GM21717 (cell line): ENCODE measurements around the gene DDB1.
"Not testable (repeated sequence)": the region's sequence is repeated elsewhere in the genome, so short reads cannot be mapped to it uniquely, and the experiment has no call there.

Experiments
- ATAC-seq: cut with Tn5 transposase; IDR thresholded peaks from one replicate; pipeline ENCODE4 v1.9.1; 2021; ENCODE audit warnings: mild to moderate bottlenecking, moderate library complexity; ENCODE audit not compliant: unreplicated experiment

Gene DDB1

GRCh38 chr11:61273178-61274078 lies 59.5 kb downstream of the DDB1 start:
- ATAC-seq: no peak

DNA sequence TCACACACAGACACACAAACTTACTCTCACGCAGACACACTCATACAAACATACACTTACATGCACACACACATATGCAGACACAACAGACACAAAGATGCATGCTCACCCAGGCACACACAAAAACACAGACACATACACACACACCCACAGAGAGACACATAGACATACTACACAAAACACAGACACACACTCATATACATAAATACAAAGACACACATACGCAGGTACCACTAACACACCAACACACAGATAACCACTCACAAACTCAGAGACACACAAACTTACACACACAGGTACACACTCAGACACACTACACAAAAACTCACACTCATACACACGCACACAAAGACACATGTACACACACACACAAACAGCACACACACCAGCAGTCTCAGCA lies 60.2 kb downstream of the DDB1 start:
- no peak for ATAC-seq

DNA sequence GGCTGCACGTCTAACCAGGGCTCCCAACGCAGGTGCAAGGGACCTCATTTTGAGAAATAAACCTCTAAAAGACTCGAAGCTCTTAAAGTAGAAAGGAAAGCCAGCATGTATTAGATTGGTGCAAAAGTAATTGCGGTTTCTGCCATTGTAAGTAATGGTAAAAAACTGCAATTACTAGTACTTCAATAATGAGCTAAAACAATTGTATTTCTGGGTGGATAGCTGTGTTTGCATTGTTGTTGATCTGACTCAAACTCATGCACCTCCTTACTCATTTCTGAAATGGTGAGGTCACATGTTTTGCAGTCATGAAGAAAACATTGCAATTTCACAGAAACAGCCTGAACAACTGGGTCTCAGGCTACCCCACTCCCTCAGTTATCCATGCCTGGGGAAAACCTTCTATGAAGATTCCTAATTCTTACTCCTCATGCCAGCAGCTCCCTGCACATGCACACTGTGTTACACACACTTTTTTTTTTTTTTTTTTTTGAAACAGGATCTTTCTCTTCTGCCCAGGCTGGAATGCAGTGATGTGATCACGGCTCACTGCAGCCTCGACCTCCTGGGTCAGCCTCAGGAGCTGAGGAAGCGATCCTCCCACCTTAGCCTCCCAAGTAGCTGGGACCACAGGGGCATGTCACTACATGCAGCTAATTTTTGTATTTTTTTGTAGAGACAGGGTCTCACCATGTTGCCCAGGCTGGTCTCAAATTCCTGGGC lies 62.4 kb downstream of the DDB1 start:
- no peak for ATAC-seq

DNA sequence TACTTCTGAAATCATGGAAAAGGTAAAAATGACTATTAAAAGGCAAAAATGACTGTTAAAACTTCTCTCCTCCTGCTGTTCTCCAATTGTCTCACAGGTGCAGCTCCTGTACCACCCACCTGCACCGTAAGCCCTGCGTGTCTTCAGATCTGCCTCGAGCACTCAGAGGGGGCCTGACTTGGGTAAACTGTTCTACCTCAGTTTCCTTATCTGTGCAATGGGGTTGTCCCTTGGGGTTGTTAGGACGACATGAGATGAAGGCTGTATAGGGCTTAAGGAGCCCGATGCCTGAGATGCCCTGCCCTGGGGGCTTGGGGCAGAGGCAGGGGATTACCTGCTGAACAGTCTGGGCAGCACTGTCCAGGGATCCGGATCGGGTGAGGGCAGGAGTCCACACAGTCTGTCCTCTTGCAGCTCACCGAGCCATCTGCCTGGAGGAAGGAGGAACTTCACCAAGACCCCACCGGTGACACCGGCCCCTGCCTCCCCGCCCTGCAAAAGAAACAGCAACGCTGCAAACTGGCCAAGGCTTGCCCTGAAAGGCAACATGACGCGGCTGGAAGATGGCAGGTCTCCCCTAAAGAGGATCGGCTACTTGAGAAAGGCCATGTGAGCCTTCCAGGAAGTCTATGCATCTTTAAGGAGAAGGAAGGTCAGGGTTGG lies 64.2 kb downstream of the DDB1 start:
- no peak for ATAC-seq

- no peak for ATAC-seq
Measured at GRCh38 chr11:61267437-61267841, 65.5 kb downstream of the DDB1 start.

GRCh38 chr11:61266602-61267001 lies 66.3 kb downstream of the DDB1 start:
- ATAC-seq: no peak

- no peak for ATAC-seq
Measured at GRCh38 chr11:61265357-61265756, 67.5 kb downstream of the DDB1 start.

- no peak for ATAC-seq
Measured at GRCh38 chr11:61264795-61265194, 68.1 kb downstream of the DDB1 start.

- ATAC-seq: no peak
Measured at GRCh38 chr11:61264371-61264770, 68.5 kb downstream of the DDB1 start.

DNA sequence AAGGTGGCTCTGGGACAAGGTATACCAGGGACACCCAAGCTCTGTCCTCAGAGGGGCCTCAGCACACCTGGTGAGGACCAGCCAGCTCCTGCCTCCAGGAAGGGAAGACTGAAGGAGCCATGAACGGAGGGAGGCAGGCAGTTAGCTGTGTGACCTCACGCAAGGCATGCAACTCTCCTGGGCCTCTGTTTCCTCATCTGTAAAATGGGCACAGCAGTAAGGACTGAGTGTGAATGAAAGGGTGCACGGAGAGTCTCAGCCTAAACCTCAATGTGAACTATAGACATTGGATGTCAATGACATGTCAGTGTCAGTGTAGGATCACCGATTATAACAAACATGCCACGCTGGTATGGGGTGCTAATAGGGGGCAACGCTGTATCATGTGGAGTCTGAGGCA lies 73.5 kb downstream of the DDB1 start:
- ATAC-seq: no peak

DNA sequence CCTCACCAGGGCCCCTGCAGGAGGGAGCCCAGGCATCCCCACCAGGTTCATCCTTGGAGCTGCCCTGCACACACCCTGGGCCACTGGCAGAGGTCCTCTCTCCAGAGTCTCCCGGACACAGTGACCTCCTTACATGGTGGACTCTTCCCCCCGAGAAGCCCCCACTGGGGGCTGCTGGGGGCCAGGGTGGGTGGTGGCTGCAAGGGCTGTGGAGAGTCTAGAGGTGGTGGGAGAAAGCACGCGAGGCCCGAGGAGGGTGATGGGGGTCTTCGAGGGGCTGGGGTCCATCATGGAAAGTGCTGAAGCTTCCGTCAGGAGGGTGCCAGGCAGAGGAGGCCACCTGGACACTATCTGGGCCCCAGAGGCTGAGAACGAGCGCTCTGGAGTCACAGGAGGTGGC lies 74.4 kb downstream of the DDB1 start:
- no peak for ATAC-seq

DNA sequence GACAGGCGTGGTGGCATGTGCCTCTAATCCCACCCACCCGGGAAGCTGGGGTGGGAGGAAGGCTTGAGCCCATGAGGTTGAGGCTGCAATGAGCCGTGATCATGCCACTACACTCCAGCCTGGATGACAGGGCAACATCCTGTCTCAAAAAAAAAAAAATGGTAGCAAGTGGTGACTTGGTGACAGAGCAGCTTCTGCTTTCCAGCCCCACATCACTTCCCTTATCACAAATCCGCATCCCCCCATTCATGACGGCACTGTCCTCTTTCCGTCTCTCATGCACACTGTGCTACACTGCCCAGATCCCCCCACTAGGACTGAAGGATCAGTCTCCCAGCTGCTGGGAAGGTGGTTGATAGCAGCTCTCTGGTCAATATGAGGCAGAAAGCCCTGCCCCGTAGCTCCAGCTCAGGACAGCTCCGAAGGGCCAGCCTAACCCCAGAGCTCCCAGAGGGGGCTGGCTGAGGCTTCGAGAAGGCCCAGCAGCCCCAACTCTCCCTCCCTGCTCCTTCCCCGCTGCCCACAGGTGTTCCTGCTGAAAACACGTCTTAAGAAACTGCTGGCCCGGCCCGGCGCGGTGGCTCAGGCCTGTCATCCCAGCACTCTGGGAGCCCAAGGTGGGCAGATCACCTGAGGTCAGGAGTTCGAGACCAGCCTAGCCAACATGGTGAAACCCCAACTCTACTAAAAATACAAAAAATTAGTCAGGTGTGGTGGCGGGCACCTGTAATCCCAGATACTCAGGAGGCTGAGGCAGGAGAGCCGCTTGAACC lies 76.0 kb downstream of the DDB1 start:
- no peak for ATAC-seq

GRCh38 chr11:61254403-61255025 lies 78.4 kb downstream of the DDB1 start:
- ATAC-seq: peak; percentile 72

GRCh38 chr11:61252332-61252731 lies 80.6 kb downstream of the DDB1 start:
- not testable (repeated sequence) for ATAC-seq

DNA sequence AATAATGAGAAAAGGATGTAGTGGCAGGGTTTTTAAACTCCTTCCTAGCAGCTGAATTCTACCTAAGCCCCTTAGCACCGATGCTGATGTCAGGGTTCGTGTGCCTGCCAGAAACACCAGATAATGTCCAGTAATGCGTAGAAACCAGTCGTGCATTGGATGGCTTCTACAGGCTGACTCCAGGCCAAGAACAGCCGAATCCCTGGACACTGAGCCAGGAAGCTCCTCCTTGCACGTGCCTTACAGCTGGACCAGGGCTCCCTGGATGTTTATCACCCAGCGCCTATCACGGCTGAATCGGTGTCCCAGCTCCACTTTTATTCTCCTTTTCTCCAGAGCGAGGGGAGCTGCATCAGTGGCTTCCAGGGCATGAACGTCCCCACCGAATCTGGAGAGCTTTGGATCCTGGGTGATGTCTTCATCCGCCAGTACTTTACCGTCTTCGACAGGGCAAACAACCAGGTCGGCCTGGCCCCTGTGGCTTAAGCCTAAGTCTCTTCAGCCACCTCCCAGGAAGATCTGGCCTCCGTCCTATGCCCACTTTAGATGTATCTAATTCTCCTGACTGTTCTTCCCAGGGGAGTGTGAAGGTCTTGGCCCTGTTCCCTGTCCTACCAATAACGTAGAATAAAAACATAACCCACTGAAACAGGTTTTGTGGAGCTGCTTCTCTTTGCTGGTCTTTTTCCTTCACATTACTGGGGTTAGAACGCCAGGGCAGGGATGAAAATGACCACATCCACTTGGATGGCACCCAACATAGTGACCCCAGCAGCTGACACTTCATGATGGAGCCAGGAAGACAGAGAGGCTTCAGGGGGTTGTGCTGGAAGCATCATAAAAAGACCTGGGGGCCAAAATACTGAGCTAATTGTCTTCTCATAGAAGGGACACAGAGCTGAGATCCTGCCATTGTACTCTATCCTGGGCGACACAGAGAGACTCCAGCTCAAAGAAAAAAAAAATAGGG lies 81.8 kb downstream of the DDB1 start:
- ATAC-seq: not testable (repeated sequence)
